IPS-NIHi7 (cell line): ENCODE data around the gene METAP1D.
"Not testable (repeated sequence)": the region's sequence is repeated elsewhere in the genome, so short reads cannot be mapped to it uniquely, and the experiment has no call there.

ENCODE experiments used
- DNase-seq: peaks from one replicate; pipeline ENCODE4 v3.0.0; 2012; ENCODE audit warnings: mixed read lengths; ENCODE audit errors: extremely low spot score

Gene METAP1D

GRCh38 chr2:171999604-172000469 lies at the start of gene METAP1D:
TSS of gene METAP1D (plus strand) at chr2:171999953. CDS start at chr2:171999970, 17 bp downstream.
- DNase-seq = peak; percentile 99

- DNase-seq = no peak
Observed at GRCh38 chr2:171952276-171952675, 47.5 kb upstream of the METAP1D start.

DNA sequence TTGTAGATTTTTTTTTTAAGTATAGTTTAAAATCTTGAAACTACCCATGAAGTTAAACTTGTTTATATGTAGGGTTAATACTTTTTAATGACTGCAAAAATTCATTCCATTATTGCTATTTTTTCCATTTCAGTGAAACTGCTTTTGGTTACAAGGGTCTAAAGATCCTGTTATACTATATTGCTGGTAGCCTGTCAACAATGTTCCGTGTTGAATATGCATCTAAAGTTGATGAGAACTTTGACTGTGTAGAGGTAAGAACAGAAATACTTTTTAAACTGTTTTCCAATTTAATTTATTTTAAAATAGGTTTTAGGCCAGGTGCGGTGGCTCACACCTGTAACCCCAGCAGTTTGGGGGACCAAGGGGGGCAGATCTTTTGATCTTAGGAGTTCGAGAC lies 47.0 kb upstream of the METAP1D start:
- DNase-seq = no peak

GRCh38 chr2:171956135-171956825 lies 43.5 kb upstream of the METAP1D start:
- no peak for DNase-seq

GRCh38 chr2:171957061-171957460 lies 42.7 kb upstream of the METAP1D start:
- peak; percentile 16 for DNase-seq

GRCh38 chr2:171958475-171958874 lies 41.3 kb upstream of the METAP1D start:
- no peak for DNase-seq

- DNase-seq = no peak
Observed at GRCh38 chr2:171959998-171960397, 39.8 kb upstream of the METAP1D start.

DNA sequence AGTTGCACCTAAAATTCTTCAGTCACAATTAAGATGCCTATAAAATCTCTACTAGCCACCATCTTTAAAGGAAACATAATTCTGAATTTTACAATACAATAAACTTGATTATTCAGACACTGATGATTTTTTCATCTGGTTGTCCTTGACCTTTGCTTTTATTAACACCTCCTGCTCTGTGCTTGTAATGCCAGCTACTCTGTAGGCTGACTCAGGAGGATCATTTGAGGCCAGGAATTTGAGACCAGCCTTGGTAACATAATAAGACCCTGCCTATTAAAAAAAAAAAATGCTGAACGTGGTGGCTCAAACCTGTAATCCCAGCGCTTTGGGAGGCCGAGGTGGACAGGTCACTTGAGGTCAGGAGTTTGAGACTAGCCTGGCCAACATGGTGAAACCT lies 39.2 kb upstream of the METAP1D start:
- DNase-seq = no peak

DNA sequence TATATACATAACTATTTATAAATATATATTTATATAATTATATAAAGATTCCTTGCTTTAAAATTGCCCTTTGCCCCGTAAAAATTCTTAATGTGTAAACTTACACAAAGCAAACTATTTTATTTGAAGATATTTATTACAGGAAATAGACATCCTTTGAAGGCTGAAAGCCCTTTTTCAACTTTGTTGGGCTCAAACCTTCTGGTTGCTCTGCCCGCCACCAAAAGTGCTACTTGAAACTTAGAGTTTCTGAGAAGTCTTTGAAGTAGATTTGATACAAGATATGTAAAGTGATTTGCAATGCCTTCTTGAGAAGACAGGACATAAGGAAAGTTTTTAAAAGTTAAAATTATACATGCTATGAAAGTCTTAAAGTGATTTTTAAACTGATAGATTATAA lies 36.6 kb upstream of the METAP1D start:
- DNase-seq = no peak

- DNase-seq = no peak
Observed at GRCh38 chr2:171964308-171964707, 35.4 kb upstream of the METAP1D start.

DNA sequence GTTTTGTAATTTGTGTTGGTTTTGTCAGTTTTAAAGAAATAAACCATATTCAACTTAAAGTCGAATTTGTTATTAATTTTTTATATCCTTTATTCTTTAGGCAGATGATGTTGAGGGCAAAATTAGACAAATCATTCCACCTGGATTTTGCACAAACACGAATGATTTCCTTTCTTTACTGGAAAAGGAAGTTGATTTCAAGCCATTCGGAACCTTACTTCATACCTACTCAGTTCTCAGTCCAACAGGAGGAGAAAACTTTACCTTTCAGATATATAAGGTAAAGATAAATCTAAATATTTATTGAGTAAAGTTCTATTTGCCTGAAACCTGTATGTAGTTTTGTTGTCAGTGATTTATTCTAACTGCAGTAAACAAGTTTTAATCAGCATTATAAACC lies 34.5 kb upstream of the METAP1D start:
- no peak for DNase-seq

DNA sequence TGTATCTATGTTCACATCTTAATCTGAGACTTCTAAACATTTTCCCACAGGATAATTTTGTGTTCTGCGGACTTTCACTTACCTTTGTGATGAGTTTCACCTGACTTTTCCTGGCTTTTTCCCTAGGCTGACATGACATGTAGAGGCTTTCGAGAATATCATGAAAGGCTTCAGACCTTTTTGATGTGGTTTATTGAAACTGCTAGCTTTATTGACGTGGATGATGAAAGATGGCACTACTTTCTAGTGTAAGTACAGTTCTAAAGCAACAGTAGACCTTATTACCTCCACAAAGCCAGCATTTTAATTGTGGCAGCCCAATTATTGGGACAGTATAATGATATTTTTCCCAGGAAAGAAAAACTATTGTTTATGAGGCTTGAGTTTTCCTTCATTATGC lies 34.1 kb upstream of the METAP1D start:
- DNase-seq = no peak

GRCh38 chr2:171966235-171966634 lies 33.5 kb upstream of the METAP1D start:
- no peak for DNase-seq

- DNase-seq = no peak
Observed at GRCh38 chr2:171966688-171967087, 33.1 kb upstream of the METAP1D start.

DNA sequence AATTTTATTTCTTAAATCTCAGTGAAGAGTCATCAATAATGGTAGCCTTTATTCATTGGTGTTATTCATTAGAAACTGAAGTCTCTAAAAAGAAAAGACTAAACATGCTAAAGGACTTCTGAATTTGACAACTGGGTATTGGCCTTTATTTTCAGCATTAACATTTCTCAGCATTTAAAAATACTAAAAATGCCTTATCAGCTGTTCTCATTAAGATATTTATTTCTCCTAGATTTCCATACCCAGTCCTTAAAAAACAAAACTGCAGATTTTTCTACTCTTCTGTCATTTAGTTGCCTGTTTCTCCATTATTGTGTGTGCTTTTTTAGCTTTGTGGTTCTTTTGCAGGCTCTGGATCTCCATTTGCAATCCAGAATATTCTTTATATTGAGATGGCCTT lies 31.2 kb upstream of the METAP1D start:
- no peak for DNase-seq

DNA sequence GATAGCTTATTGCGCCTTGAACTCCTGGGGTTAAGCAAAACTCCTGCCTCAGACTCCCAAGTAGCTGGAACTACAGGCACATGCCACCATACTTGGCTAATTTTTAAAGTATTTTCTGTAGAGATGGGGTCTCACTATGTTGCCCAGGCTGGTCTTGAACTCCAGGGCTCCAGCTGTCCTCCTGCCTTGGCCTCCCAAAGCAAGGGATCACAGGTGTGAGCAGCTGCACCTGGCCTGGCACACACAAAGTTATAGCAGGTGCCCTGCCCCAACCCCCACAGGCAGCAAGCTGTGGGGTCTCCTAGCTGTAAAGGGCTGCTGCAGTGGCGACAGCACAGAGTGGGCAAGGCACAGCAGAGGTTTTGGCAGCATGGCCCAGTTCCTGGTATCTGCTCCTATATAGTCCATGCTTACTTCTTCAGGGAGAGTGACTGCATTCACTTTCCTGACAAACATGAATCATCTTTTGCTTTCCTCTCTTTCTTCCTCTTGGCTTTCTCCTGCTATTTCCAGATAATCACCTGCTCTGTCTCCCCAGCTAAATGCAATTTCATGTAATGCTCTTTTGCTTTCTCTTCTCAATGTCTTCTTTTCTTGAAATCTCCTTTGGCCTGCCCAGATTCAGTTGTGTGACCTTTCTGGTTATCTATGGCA lies 27.3 kb upstream of the METAP1D start:
- DNase-seq = no peak

GRCh38 chr2:171979103-171979502 lies 20.6 kb upstream of the METAP1D start:
- DNase-seq = no peak

- not testable (repeated sequence) for DNase-seq
Observed at GRCh38 chr2:171983924-171984323, 15.8 kb upstream of the METAP1D start.

DNA sequence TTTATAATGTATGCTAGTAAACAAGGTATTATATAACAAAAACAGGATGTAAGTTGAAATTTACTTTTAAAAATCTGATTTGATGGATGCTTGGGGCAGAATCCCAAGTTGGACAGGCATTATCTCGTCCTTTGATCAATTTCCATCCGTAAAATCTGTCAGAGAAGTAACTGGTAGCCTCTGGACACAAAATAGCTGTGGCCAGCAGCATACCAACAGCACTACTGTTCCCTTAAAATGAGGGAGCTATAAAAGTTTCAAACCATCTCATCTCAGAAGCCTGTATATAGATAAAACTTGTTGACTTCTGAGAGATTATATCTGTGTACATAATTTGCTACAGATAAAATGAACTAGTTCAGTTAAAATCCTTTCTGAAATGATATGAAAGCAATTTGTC lies 14.7 kb upstream of the METAP1D start:
- no peak for DNase-seq

DNA sequence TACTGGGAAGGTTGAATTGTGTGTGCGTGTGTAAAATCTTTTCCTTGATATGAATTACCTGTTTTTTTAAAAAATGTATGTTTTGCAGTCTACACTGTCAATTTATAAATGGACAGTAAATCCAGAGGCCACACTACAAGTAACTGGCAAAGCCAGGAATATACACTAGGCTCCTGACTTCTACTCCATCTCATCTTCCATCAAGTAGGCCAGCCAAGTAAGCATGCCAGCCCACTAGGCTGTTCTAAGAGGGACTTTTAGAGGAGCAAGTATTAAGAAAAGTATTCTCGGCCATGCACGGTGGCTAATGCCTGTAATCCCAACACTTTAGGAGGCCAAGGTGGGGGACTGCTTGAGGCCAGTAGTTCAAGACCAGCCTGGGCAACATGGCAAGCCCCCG lies 13.0 kb upstream of the METAP1D start:
- no peak for DNase-seq

- DNase-seq = no peak
Observed at GRCh38 chr2:171991027-171991426, 8.7 kb upstream of the METAP1D start.

- no peak for DNase-seq
Observed at GRCh38 chr2:171995586-171995985, 4.2 kb upstream of the METAP1D start.

DNA sequence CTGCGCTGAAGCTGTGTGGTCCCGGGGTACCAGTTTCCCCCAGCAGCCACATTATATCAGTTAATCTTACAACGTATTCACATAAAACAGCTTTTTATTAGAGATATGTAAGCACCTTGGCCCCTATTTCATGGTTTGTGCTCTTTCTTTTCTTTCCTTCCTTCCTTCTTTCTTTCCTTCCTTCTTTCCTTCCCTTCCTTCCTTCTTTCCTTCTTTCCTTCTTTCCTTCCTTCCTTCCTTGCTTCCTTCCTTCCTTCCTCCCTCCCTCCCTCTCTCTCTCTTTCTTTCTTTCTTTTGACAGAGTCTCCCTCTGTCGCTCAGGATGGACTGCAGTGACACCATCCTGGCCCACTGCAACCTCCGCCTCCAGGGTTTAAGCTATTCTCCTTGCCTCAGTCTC lies 3.7 kb upstream of the METAP1D start:
- DNase-seq = no peak
